DND-41 (cell line): ENCODE data around the gene KRT77.

Experiments
- ATAC-seq: fragments of 200-7000 bp; cut with Tn5 transposase; 3 replicates; pipeline ENCODE4 v1.9.1; 2021; ENCODE audit warnings: low read depth; ENCODE audit not compliant: insufficient read depth
- DNase-seq: peaks from one replicate; pipeline ENCODE4 v3.0.0-alpha.2; 2020
- H2AFZ ChIP-seq: 2 replicates; pipeline ENCODE4 v1.6.0; 2012; ENCODE audit warnings: low read depth, low read length
- H3K27ac ChIP-seq: 2 replicates; pipeline ENCODE4 v1.5.1; 2012; ENCODE audit warnings: low read length, inconsistent platforms
- H3K27me3 ChIP-seq: fragments of 200-600 bp; sonication (generic); 2 replicates; pipeline ENCODE4 v1.6.0; 2012; ENCODE audit warnings: low read length, mild to moderate bottlenecking, inconsistent platforms; ENCODE audit not compliant: insufficient read depth, poor library complexity
- H3K36me3 ChIP-seq: 2 replicates; pipeline ENCODE4 v1.5.1; 2012; ENCODE audit warnings: low read length, inconsistent platforms; ENCODE audit not compliant: insufficient read depth
- H3K4me1 ChIP-seq: 2 replicates; pipeline ENCODE4 v1.5.1; 2012; ENCODE audit warnings: mild to moderate bottlenecking, low read length; ENCODE audit not compliant: insufficient read depth
- H3K4me2 ChIP-seq: 2 replicates; pipeline ENCODE4 v1.6.0; 2012; ENCODE audit warnings: mild to moderate bottlenecking, moderate library complexity, low read length, inconsistent platforms; ENCODE audit not compliant: insufficient read depth
- H3K4me3 ChIP-seq, 2 experiments: fragments of 200-600 bp in 1 of 2; shearing (Covaris generic) in 1 of 2; 2 replicates each; pipeline ENCODE4 v1.5.1; 2012 to 2016; ENCODE audit warnings: inconsistent platforms in 2 of 2, low read length in 2 of 2, mild to moderate bottlenecking in 2 of 2, low read depth in 1 of 2, moderate library complexity in 1 of 2
- H3K79me2 ChIP-seq: 2 replicates; pipeline ENCODE4 v1.6.0; 2012; ENCODE audit warnings: low read length, inconsistent platforms; ENCODE audit not compliant: insufficient read depth
- H3K9ac ChIP-seq: 2 replicates; pipeline ENCODE4 v1.6.0; 2012; ENCODE audit warnings: low read depth, mild to moderate bottlenecking, inconsistent platforms, low read length, moderate library complexity
- H3K9me3 ChIP-seq: 2 replicates; pipeline ENCODE4 v1.5.1; 2012; ENCODE audit warnings: low read length, moderate library complexity, mild to moderate bottlenecking, inconsistent platforms; ENCODE audit not compliant: insufficient read depth, severe bottlenecking
- H4K20me1 ChIP-seq: 2 replicates; pipeline ENCODE4 v1.6.0; 2012; ENCODE audit warnings: low read length; ENCODE audit not compliant: insufficient read depth
- CTCF ChIP-seq: IDR thresholded peaks from 2 replicates; pipeline ENCODE4 v1.5.1; 2012; ENCODE audit warnings: borderline replicate concordance, low read length, moderate library complexity, mild to moderate bottlenecking; ENCODE audit not compliant: poor library complexity, severe bottlenecking; ENCODE audit errors: extremely low read depth
- EZH2 ChIP-seq: IDR thresholded peaks from 3 replicates; pipeline ENCODE4 v1.6.1; 2012; ENCODE audit warnings: borderline replicate concordance, low read depth, mild to moderate bottlenecking, moderate library complexity, low read length, inconsistent platforms; ENCODE audit not compliant: severe bottlenecking

The KRT77 gene

GRCh38 chr12:52645982-52646381 lies 57.3 kb downstream of the KRT77 start:
- H3K4me1 ChIP-seq: no peaks in the 10 kb centered on the region
- no peak for TF ChIP-seq CTCF
- TF ChIP-seq EZH2: no peak
- H3K4me3 ChIP-seq: no peak overlapping the region
- H3K9ac ChIP-seq: no peak overlapping the region
- no peak overlapping the region for H3K27ac ChIP-seq
- DNase-seq (no peak), ATAC-seq (no peak)
- peaks cover 38% of the 10 kb centered on the region for H3K27me3 ChIP-seq
- H2AFZ ChIP-seq: no peak overlapping the region
- no peaks in the 10 kb centered on the region for H3K9me3 ChIP-seq
- no peak overlapping the region for H3K4me2 ChIP-seq
- H3K36me3 ChIP-seq: no peaks in the 10 kb centered on the region
- H3K79me2 ChIP-seq: no peaks in the 10 kb centered on the region
- H4K20me1 ChIP-seq: peaks cover 3% of the 10 kb centered on the region

- H2AFZ ChIP-seq: no peak overlapping the region
- no peaks in the 10 kb centered on the region for H3K4me1 ChIP-seq
- no peak overlapping the region for H3K27ac ChIP-seq
- no peaks in the 10 kb centered on the region for H3K79me2 ChIP-seq
- TF ChIP-seq EZH2 (no peak), CTCF (no peak)
- H4K20me1 ChIP-seq: peaks cover 3% of the 10 kb centered on the region
- H3K9ac ChIP-seq: no peak overlapping the region
- no peak overlapping the region for H3K4me2 ChIP-seq
- H3K9me3 ChIP-seq: no peaks in the 10 kb centered on the region
- ATAC-seq (no peak), DNase-seq (no peak)
- H3K27me3 ChIP-seq: peaks cover 38% of the 10 kb centered on the region
- no peaks in the 10 kb centered on the region for H3K36me3 ChIP-seq
- H3K4me3 ChIP-seq: no peak overlapping the region
Observed at GRCh38 chr12:52645120-52645761, 58.1 kb downstream of the KRT77 start.

- no peaks in the 10 kb centered on the region for H3K36me3 ChIP-seq
- H3K9me3 ChIP-seq: no peaks in the 10 kb centered on the region
- no peak overlapping the region for H3K27ac ChIP-seq
- H4K20me1 ChIP-seq: peaks cover 3% of the 10 kb centered on the region
- H2AFZ ChIP-seq: no peak overlapping the region
- ATAC-seq (no peak), DNase-seq (no peak)
- TF ChIP-seq CTCF (no peak), EZH2 (no peak)
- no peak overlapping the region for H3K4me2 ChIP-seq
- H3K79me2 ChIP-seq: no peaks in the 10 kb centered on the region
- no peak overlapping the region for H3K9ac ChIP-seq
- H3K4me1 ChIP-seq: no peaks in the 10 kb centered on the region
- H3K27me3 ChIP-seq: peaks cover 38% of the 10 kb centered on the region
- no peak overlapping the region for H3K4me3 ChIP-seq
Observed at GRCh38 chr12:52644078-52644415, 59.3 kb downstream of the KRT77 start.
